Tibial nerve (tissue), 3 donors: Measurements from ENCODE around the gene FPGS.

Experiments
- POLR2A ChIP-seq, 2 donors: fragments of 450-650 bp; IDR thresholded peaks; one replicate each; pipeline ENCODE4 v1.6.1; 2017; ENCODE audit warnings: antibody characterized with exemption in 2 of 2, mild to moderate bottlenecking in 2 of 2, moderate library complexity in 2 of 2
- TF ChIP-seq, protein P1 (sequence below), 5 experiments: fragments of 200-600 bp in 3 of 5; fragments of 450-650 bp in 2 of 5; sonication (generic) in 3 of 5; IDR thresholded peaks; one replicate each; pipeline ENCODE4 v1.5.1; 2016 to 2019; ENCODE audit warnings: antibody characterized with exemption in 5 of 5, mild to moderate bottlenecking in 3 of 5, moderate library complexity in 2 of 5

GRCh38 chr9:127844821-127845359 is 42.2 kb downstream of the FPGS start:
- TF ChIP-seq, protein P1, sequence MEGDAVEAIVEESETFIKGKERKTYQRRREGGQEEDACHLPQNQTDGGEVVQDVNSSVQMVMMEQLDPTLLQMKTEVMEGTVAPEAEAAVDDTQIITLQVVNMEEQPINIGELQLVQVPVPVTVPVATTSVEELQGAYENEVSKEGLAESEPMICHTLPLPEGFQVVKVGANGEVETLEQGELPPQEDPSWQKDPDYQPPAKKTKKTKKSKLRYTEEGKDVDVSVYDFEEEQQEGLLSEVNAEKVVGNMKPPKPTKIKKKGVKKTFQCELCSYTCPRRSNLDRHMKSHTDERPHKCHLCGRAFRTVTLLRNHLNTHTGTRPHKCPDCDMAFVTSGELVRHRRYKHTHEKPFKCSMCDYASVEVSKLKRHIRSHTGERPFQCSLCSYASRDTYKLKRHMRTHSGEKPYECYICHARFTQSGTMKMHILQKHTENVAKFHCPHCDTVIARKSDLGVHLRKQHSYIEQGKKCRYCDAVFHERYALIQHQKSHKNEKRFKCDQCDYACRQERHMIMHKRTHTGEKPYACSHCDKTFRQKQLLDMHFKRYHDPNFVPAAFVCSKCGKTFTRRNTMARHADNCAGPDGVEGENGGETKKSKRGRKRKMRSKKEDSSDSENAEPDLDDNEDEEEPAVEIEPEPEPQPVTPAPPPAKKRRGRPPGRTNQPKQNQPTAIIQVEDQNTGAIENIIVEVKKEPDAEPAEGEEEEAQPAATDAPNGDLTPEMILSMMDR (IDR thresholded peaks at IDR 0.05) = no peak
- TF ChIP-seq POLR2A (IDR thresholded peaks at IDR 0.05) = no peak
